Choroid plexus epithelial cell (primary cell): ENCODE data around the gene UGT2A1.
"Not testable (repeated sequence)": the region's sequence is repeated elsewhere in the genome, so short reads cannot be mapped to it uniquely, and the experiment has no call there.

ENCODE experiments used
- DNase-seq: peaks from one replicate; pipeline ENCODE4 v3.0.0-alpha.2; 2010; ENCODE audit warnings: low read depth
- H3K4me3 ChIP-seq: 2 replicates; pipeline ENCODE4 v1.5.1; 2011; ENCODE audit warnings: low read depth, mild to moderate bottlenecking, control low read depth, low read length, moderate library complexity
- CTCF ChIP-seq: conservative IDR thresholded peaks from 2 replicates; pipeline ENCODE4 v1.5.1; 2011; ENCODE audit warnings: low read depth, mild to moderate bottlenecking, control low read depth, inconsistent platforms, low read length, moderate library complexity

UGT2A1 gene

DNA sequence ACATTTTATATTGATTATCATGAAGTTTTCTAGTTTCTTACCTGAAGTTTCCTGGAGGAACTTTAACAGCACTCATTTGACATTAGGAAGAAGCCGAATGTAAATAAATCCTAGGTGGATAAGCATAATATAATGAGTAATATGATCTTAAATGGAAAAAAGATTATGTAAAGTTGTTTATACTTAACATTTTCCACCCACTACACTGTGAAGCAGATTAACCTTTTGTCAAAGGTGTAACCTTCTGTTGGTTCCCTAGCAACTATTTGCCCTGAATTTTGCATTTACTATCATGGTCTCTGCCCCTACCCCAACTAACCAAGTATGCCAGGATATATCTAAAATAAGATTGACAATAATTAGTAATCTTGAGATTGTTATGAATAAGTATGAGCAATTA, at the start of gene UGT2A1:
UGT2A1 (minus strand) TSS at position 101 of the 400 bp plus-strand sequence. CDS start 5,603 bp downstream, outside the sequence.
- no peak within 1 kb of the TSS for H3K4me3 ChIP-seq
- DNase-seq, result no peak
- no peak for TF ChIP-seq CTCF

DNA sequence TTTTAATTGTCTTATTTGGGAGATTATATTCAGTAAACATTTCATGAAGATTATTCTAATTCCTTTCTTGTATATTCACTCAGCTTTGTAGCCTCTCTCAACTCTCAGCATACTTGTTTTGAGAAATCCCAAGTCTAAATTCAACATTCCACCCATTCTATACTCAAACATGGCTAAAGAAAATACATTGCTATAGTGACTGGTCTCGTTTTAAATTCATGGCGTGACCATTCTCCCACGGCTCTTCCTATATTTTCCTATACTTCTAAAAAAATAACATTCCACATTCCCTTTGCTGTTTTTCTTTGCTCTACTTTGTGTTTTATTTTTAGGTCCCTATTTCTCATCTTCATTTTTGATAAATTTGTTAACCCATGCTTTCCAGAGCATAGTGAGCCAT, 49.2 kb upstream of the UGT2A1 start:
- H3K4me3 ChIP-seq, result no peak overlapping the region
- no peak for TF ChIP-seq CTCF
- DNase-seq, result no peak

- H3K4me3 ChIP-seq, result no peak overlapping the region
- no peak for DNase-seq
- TF ChIP-seq CTCF, result no peak
Observed at GRCh38 chr4:69701696-69702095, 48.6 kb upstream of the UGT2A1 start.

GRCh38 chr4:69697536-69698242, 44.6 kb upstream of the UGT2A1 start:
- no peak overlapping the region for H3K4me3 ChIP-seq
- DNase-seq, result no peak
- no peak for TF ChIP-seq CTCF

GRCh38 chr4:69689599-69689998, 36.6 kb upstream of the UGT2A1 start:
- TF ChIP-seq CTCF, result peak; percentile 55
- DNase-seq, result peak; percentile 72
- no peak overlapping the region for H3K4me3 ChIP-seq

GRCh38 chr4:69684804-69685203, 31.8 kb upstream of the UGT2A1 start:
- no peak overlapping the region for H3K4me3 ChIP-seq
- no peak for DNase-seq
- TF ChIP-seq CTCF, result no peak

DNA sequence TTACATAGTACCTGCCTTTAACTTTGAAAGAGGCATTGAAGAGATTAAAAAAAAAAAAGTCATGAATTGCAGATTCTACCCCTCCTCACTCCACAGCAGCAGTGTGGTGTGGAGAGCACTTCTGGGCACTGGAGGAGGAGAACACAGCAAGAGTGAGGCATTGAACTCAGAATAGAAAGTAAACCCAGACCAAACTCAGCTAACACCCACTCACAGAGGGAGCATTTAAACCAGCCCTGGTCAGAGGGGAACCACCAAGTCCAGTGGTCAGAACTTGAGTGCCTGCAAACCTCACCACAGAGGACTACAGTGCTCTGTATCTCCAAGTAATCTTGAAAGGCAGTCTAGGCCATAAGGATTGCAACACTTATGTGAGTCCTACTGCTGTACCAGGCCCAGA, 15.6 kb upstream of the UGT2A1 start:
- DNase-seq, result no peak
- no peak overlapping the region for H3K4me3 ChIP-seq
- TF ChIP-seq CTCF, result no peak

DNA sequence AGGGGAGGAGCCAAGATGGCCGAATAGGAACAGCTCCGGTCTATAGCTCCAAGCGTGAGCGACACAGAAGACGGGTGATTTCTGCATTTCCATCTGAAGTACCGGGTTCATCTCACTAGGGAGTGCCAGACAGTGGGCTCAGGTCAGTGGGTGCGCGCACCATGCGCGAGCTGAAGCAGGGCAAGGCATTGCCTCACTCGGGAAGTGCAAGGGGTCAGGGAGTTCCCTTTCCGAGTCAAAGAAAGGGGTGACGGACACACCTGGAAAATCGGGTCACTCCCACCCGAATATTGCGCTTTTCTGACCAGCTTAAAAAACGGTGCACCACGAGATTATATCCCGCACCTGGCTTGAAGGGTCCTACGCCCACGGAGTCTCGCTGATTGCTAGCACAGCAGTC, 11.0 kb upstream of the UGT2A1 start:
- DNase-seq, H3K4me3 ChIP-seq: not testable (repeated sequence)

- DNase-seq, H3K4me3 ChIP-seq: not testable (repeated sequence)
Observed at GRCh38 chr4:69661130-69661803, 8.2 kb upstream of the UGT2A1 start.
